B cell (primary cell): ENCODE measurements around the gene DACT1. TPM values are rescaled to one million over a fixed set of nuclear protein-coding genes. Genes with fewer than 3 reads are reported as not detected.

Source experiments
- ATAC-seq: fragments of 200-7000 bp; cut with Tn5 transposase; one replicate; pipeline ENCODE4 v1.10.0; 2021; ENCODE audit warnings: low read depth, mild to moderate bottlenecking, moderate number of reproducible peaks, moderate library complexity
- CTCF ChIA-PET: fragments of 350-600 bp; sonication (Branson Sonifier 250); formaldehyde crosslinking; loops from one replicate; lab custom pipeline; 2021; ENCODE audit warnings: antibody characterized with exemption, inconsistent platforms; lab: Charles Lee
- POLR2A ChIA-PET: fragments of 350-600 bp; sonication (Branson Sonifier 250); formaldehyde crosslinking; loops from one replicate; lab custom pipeline; 2021; ENCODE audit warnings: antibody characterized with exemption; lab: Charles Lee
- DNase-seq: peaks from one replicate; pipeline ENCODE4 v3.0.0; 2013
- H2AFZ ChIP-seq: 2 replicates; pipeline ENCODE4 v1.6.1; 2012; ENCODE audit warnings: mild to moderate bottlenecking, low read depth, low read length; ENCODE audit not compliant: insufficient read depth, poor library complexity, severe bottlenecking
- H3K27ac ChIP-seq, 2 donors: 1 replicate in 1 of 2; 2 replicates in 1 of 2; pipeline ENCODE4 v1.5.1; 2012 to 2013; ENCODE audit warnings: low read length in 2 of 2, mild to moderate bottlenecking in 2 of 2, moderate library complexity in 1 of 2
- H3K27me3 ChIP-seq, 4 experiments: fragments of 200-600 bp in 1 of 4; sonication (generic) in 1 of 4; replicated peaks in 1 of 4; 1 replicate in 2 of 4; 2 replicates in 2 of 4; pipeline versions ENCODE4 v1.6.1 to v1.7.0; 2013 to 2016; ENCODE audit warnings: low read length in 3 of 4, mild to moderate bottlenecking in 2 of 4, mixed read lengths in 1 of 4, moderate library complexity in 1 of 4; ENCODE audit not compliant: insufficient read depth in 4 of 4, control insufficient read depth in 3 of 4; ENCODE audit errors: control extremely low read depth in 1 of 4
- H3K36me3 ChIP-seq, 2 experiments: replicated peaks in 1 of 2; 1 replicate in 1 of 2; 2 replicates in 1 of 2; pipeline versions ENCODE4 v1.6.1 to v1.7.1; 2013; ENCODE audit warnings: low read length in 1 of 2; ENCODE audit not compliant: insufficient read depth in 2 of 2, control insufficient read depth in 1 of 2; ENCODE audit errors: control extremely low read depth in 1 of 2, extremely low read depth in 1 of 2
- H3K4me1 ChIP-seq, 2 donors: fragments of 200-600 bp in 1 of 2; sonication (generic) in 1 of 2; 1 replicate in 1 of 2; 2 replicates in 1 of 2; pipeline versions ENCODE4 v1.5.1 to v1.6.1; 2013 to 2017; ENCODE audit warnings: low read length in 2 of 2; ENCODE audit not compliant: control insufficient read depth in 2 of 2, insufficient read depth in 2 of 2
- H3K4me2 ChIP-seq: replicated peaks from 2 replicates; pipeline ENCODE3; 2012; ENCODE audit warnings: mild to moderate bottlenecking, low read depth, low read length; ENCODE audit not compliant: poor library complexity, severe bottlenecking
- H3K4me3 ChIP-seq, 5 experiments: fragments of 200-600 bp in 1 of 5; sonication (generic) in 1 of 5; 1 replicate in 3 of 5; 2 replicates in 2 of 5; pipeline versions ENCODE4 v1.5.1 to v1.7.0; 2011 to 2016; ENCODE audit warnings: low read length in 4 of 5, mild to moderate bottlenecking in 4 of 5, low read depth in 2 of 5, control low read depth in 1 of 5, moderate library complexity in 1 of 5; ENCODE audit not compliant: insufficient read depth in 1 of 5; ENCODE audit errors: control extremely low read depth in 1 of 5, extremely low read depth in 1 of 5
- H3K79me2 ChIP-seq: fragments of 200-600 bp; sonication (generic); one replicate; pipeline ENCODE4 v1.6.0; 2016; ENCODE audit warnings: low read length; ENCODE audit not compliant: control insufficient read depth, insufficient read depth
- H3K9ac ChIP-seq: fragments of 200-600 bp; sonication (generic); 2 replicates; pipeline ENCODE4 v1.6.1; 2017; ENCODE audit warnings: mild to moderate bottlenecking, low read length, moderate library complexity
- H3K9me3 ChIP-seq, 3 donors: one replicate each; pipeline versions ENCODE4 v1.6.1 to v1.7.1; 2013; ENCODE audit warnings: low read length in 2 of 3; ENCODE audit not compliant: control insufficient read depth in 2 of 3, insufficient read depth in 1 of 3; ENCODE audit errors: control extremely low read depth in 1 of 3
- H4K20me1 ChIP-seq: 2 replicates; pipeline ENCODE4 v1.6.0; 2012; ENCODE audit warnings: mild to moderate bottlenecking, low read length; ENCODE audit not compliant: insufficient read depth, control insufficient read depth, poor library complexity, severe bottlenecking
- H3K27ac Mint-ChIP-seq: one replicate; pipeline ENCODE4 v1.8.0; 2021; ENCODE audit warnings: mixed read lengths
- H3K27me3 Mint-ChIP-seq: one replicate; pipeline ENCODE4 v1.8.0; 2021; ENCODE audit warnings: mixed read lengths
- H3K4me1 Mint-ChIP-seq: one replicate; pipeline ENCODE4 v1.8.0; 2021; ENCODE audit warnings: mixed read lengths
- H3K4me3 Mint-ChIP-seq: one replicate; pipeline ENCODE4 v1.8.0; 2021; ENCODE audit warnings: mixed read lengths
- H3K9me3 Mint-ChIP-seq: one replicate; pipeline ENCODE4 v1.8.0; 2022; ENCODE audit warnings: mixed read lengths; ENCODE audit not compliant: insufficient read depth
- CTCF ChIP-seq: fragments of 200-600 bp; IDR thresholded peaks from one replicate; pipeline ENCODE4 v1.8.0; 2022; ENCODE audit warnings: antibody characterized with exemption, mild to moderate bottlenecking
- EZH2 ChIP-seq: IDR thresholded peaks from 2 replicates; pipeline ENCODE4 v1.6.1; 2012; ENCODE audit warnings: borderline replicate concordance, low read depth, mild to moderate bottlenecking, moderate library complexity, low read length; ENCODE audit not compliant: insufficient read depth, poor library complexity, severe bottlenecking
- WGBS: methylation state at CpG from one replicate; pipeline ENCODE4 v1.1.5; 2013; ENCODE audit warnings: missing lambda C conversion rate; ENCODE audit not compliant: insufficient coverage; 5-methylcytosine and 5-hydroxymethylcytosine counted together
- intact Hi-C: fragments of 100-400 bp; cut with micrococcal nuclease; formaldehyde crosslinking; loops from one replicate; pipeline ENCODE4 v1.10.0; 2022
- polyA plus RNA-seq: library from polyadenylated mRNA; depleted of rRNA; stranded (reverse); fragments of >200 nt; gene quantifications from 2 replicates; pipeline ENCODE4 v1.2.3, GENCODE V29; 2012
- total RNA-seq, 2 donors: library from RNA; stranded (reverse); fragments of 120-200 nt in 1 of 2; gene quantifications; 1 replicate in 1 of 2; 2 replicates in 1 of 2; pipeline versions ENCODE4 v1.2.3 to v1.2.4, GENCODE V29; 2013 to 2022

DACT1 gene
- total and polyA plus RNA-seq, 2 donors (not counting 1 experiment from before 2014, with no cell fraction given): 2.2 to 3.5 TPM

- H3K9me3 Mint-ChIP-seq: no peaks in the 10 kb centered on the region
- intact Hi-C loops: no loop called here
- WGBS: no CpG with 5 or more reads among the region's 2 CpGs
Measured at GRCh38 chr14:58662759-58663158, 25.0 kb downstream of the DACT1 start.

GRCh38 chr14:58663494-58664111, 25.8 kb downstream of the DACT1 start:
- DNase-seq: no peak
- TF ChIP-seq CTCF: no peak
- no peak for TF ChIP-seq EZH2
- Histone ChIP-seq H2AFZ (no peak overlapping the region), H3K4me2 (no peak overlapping the region), H3K4me1 (no peaks in the 10 kb centered on the region), H3K4me3 (no peak overlapping the region), H3K27me3 (no peaks in the 10 kb centered on the region), H3K79me2 (no peaks in the 10 kb centered on the region), H3K9ac (no peak overlapping the region), H4K20me1 (no peaks in the 10 kb centered on the region), H3K9me3 (no peaks in the 10 kb centered on the region), H3K36me3 (no peaks in the 10 kb centered on the region), H3K27ac (no peak overlapping the region)
- CTCF ChIA-PET: no interaction called here
- no CpG with 5 or more reads among the region's 2 CpGs for WGBS
- H3K4me1 Mint-ChIP-seq: no peaks in the 10 kb centered on the region
- intact Hi-C loops: no loop called here
- POLR2A ChIA-PET: no interaction called here
- H3K9me3 Mint-ChIP-seq: no peaks in the 10 kb centered on the region
- H3K27ac Mint-ChIP-seq: no peak overlapping the region
- H3K4me3 Mint-ChIP-seq: no peak overlapping the region
- ATAC-seq: no peak
- H3K27me3 Mint-ChIP-seq: no peaks in the 10 kb centered on the region

More at GRCh38 chr14:58662759-58663158, 25.0 kb downstream of the DACT1 start:
- CTCF ChIA-PET: no interaction called here
- H3K4me1 Mint-ChIP-seq: no peaks in the 10 kb centered on the region
- no peak overlapping the region for H3K27ac Mint-ChIP-seq
- no peak overlapping the region for H3K4me3 ChIP-seq
- H3K4me3 Mint-ChIP-seq: no peak overlapping the region
- no peak overlapping the region for H2AFZ ChIP-seq
- H4K20me1 ChIP-seq: no peaks in the 10 kb centered on the region
- no peaks in the 10 kb centered on the region for H3K27me3 ChIP-seq
- DNase-seq: no peak
- H3K4me1 ChIP-seq: no peaks in the 10 kb centered on the region
- no peaks in the 10 kb centered on the region for H3K79me2 ChIP-seq
- no peak overlapping the region for H3K27ac ChIP-seq
- no peaks in the 10 kb centered on the region for H3K27me3 Mint-ChIP-seq
- ATAC-seq: no peak
- no peaks in the 10 kb centered on the region for H3K36me3 ChIP-seq
- no peak overlapping the region for H3K9ac ChIP-seq
- no peaks in the 10 kb centered on the region for H3K9me3 ChIP-seq
- H3K4me2 ChIP-seq: no peak overlapping the region
- POLR2A ChIA-PET: no interaction called here
- no peak for TF ChIP-seq CTCF
- no peak for TF ChIP-seq EZH2
